Stimulated activated CD8-positive, alpha-beta memory T cell treated with anti-CD3 and anti-CD28 coated beads, Interleukin-12 subunit alpha, Interleukin-12 subunit beta, amount 100 ng/mL, for 1 hour (primary cell): ENCODE results near the gene LSG1.
A peak's percentile ranks its signal among the peaks of the same experiment; 100 is the strongest.

Experiments
- DNase-seq: peaks from one replicate; pipeline ENCODE4 v3.0.0-alpha.2; 2020; ENCODE audit warnings: low read depth

LSG1 gene

GRCh38 chr3:194686816-194687637 is 15.0 kb upstream of the LSG1 start:
- no peak for DNase-seq

GRCh38 chr3:194686414-194686815 is 14.4 kb upstream of the LSG1 start:
- no peak for DNase-seq

GRCh38 chr3:194685718-194686413 is 13.9 kb upstream of the LSG1 start, which contains the start of gene FAM43A:
TSS of gene FAM43A (plus strand) at chr3:194685883. CDS start at chr3:194686827, 944 bp downstream.
- DNase-seq, result peak; percentile 70

GRCh38 chr3:194685065-194685717 is 13.2 kb upstream of the LSG1 start:
- no peak for DNase-seq

GRCh38 chr3:194683380-194683779 is 11.4 kb upstream of the LSG1 start:
- no peak for DNase-seq

GRCh38 chr3:194682694-194683310 is 10.8 kb upstream of the LSG1 start:
- DNase-seq, result peak; percentile 58

GRCh38 chr3:194682189-194682693 is 10.2 kb upstream of the LSG1 start:
- DNase-seq, result no peak

- DNase-seq, result no peak
Measured at GRCh38 chr3:194680888-194681615, 9.1 kb upstream of the LSG1 start.

- no peak for DNase-seq
Measured at GRCh38 chr3:194676471-194676870, 4.5 kb upstream of the LSG1 start.

- DNase-seq, result no peak
Measured at GRCh38 chr3:194675680-194676079, 3.7 kb upstream of the LSG1 start.

GRCh38 chr3:194675081-194675640 is 3.2 kb upstream of the LSG1 start:
- DNase-seq, result no peak

- no peak for DNase-seq
Measured at GRCh38 chr3:194673761-194674160, 1.8 kb upstream of the LSG1 start.

GRCh38 chr3:194672876-194673275 is 885 bp upstream of the LSG1 start:
- DNase-seq, result no peak

GRCh38 chr3:194671511-194671899 is 486 bp downstream of the LSG1 start:
- no peak for DNase-seq

GRCh38 chr3:194667363-194667762 is 4.6 kb downstream of the LSG1 start:
- DNase-seq, result no peak

GRCh38 chr3:194664857-194665256 is 7.1 kb downstream of the LSG1 start:
- no peak for DNase-seq

GRCh38 chr3:194661946-194662345 is 10.0 kb downstream of the LSG1 start:
- no peak for DNase-seq

GRCh38 chr3:194661374-194661773 is 10.6 kb downstream of the LSG1 start:
- DNase-seq, result no peak

GRCh38 chr3:194659778-194660177 is 12.2 kb downstream of the LSG1 start:
- DNase-seq, result no peak

GRCh38 chr3:194658477-194659242 is 13.3 kb downstream of the LSG1 start:
- DNase-seq, result no peak
